AG04449 (cell line): ENCODE data around the gene SLC30A3.

Experiments used
- CTCF ChIA-PET: fragments of 350-600 bp; formaldehyde crosslinking; extraction: SDS; loops from one replicate; lab custom pipeline; 2021; ENCODE audit warnings: antibody characterized with exemption; lab: Yijun Ruan, JAX
- POLR2A ChIA-PET: fragments of 400-600, 350-600 bp; formaldehyde crosslinking; extraction: SDS; loops from one replicate; lab custom pipeline; 2020; ENCODE audit warnings: antibody characterized with exemption, inconsistent platforms; lab: Yijun Ruan, JAX
- DNase-seq: peaks from one replicate; pipeline ENCODE4 v3.0.0-alpha.2; 2010; ENCODE audit warnings: low read depth, low spot score
- H3K4me3 ChIP-seq: 2 replicates; pipeline ENCODE4 v1.5.1; 2011; ENCODE audit warnings: low read depth, mild to moderate bottlenecking, control low read depth, low read length
- CTCF ChIP-seq: IDR thresholded peaks from one replicate; pipeline ENCODE4 v1.5.1; 2011; ENCODE audit warnings: mild to moderate bottlenecking, moderate library complexity, low read length, control low read depth, inconsistent platforms; ENCODE audit not compliant: insufficient read depth; ENCODE audit errors: missing control alignments

SLC30A3 gene

GRCh38 chr2:27307287-27307544 lies 44.4 kb upstream of the SLC30A3 start:
- TF ChIP-seq CTCF = no peak
- H3K4me3 ChIP-seq = no peak overlapping the region
- POLR2A ChIA-PET = no interaction called here
- no peak for DNase-seq
- CTCF ChIA-PET = interaction anchor here (3.0 to 6.7 kb wide), 2 partner anchors 13 to 14 kb away, joined by 11 to 94 read pairs; partner anchors contain the start of gene MPV17

GRCh38 chr2:27306573-27307286 lies 43.9 kb upstream of the SLC30A3 start:
- no peak overlapping the region for H3K4me3 ChIP-seq
- ChIA-PET CTCF (interaction anchor here (6.7 to 8.1 kb wide), 3 partner anchors 14 to 208 kb away, joined by 94 to 155 read pairs (median 104); partner anchors contain the start of gene MPV17), POLR2A (no interaction called here)
- TF ChIP-seq CTCF = no peak
- no peak for DNase-seq

GRCh38 chr2:27306136-27306535 lies 43.3 kb upstream of the SLC30A3 start:
- CTCF ChIA-PET = interaction anchor here (1.3 to 8.1 kb wide), 4 partner anchors 14 to 208 kb away, joined by 5 to 155 read pairs (median 99); partner anchors contain the start of gene MPV17
- H3K4me3 ChIP-seq = no peak overlapping the region
- no peak for DNase-seq
- TF ChIP-seq CTCF = no peak
- POLR2A ChIA-PET = no interaction called here

- POLR2A ChIA-PET = no interaction called here
Measured at GRCh38 chr2:27305516-27305915, 42.7 kb upstream of the SLC30A3 start.

GRCh38 chr2:27304488-27305240 lies 41.8 kb upstream of the SLC30A3 start:
- no peak for DNase-seq
- ChIA-PET POLR2A (no interaction called here), CTCF (interaction anchor here (0.7 to 8.1 kb wide), 12 partner anchors 9 to 206 kb away, joined by 3 to 155 read pairs (median 21); partner anchors contain the start of genes MPV17, SLC30A3 and TRIM54)
- no peak overlapping the region for H3K4me3 ChIP-seq
- TF ChIP-seq CTCF = no peak

More at GRCh38 chr2:27305516-27305915, 42.7 kb upstream of the SLC30A3 start:
- CTCF ChIA-PET = interaction anchor here (0.9 to 8.1 kb wide), 7 partner anchors 13 to 207 kb away, joined by 3 to 155 read pairs (median 5); partner anchors contain the start of genes MPV17 and TRIM54
- no peak overlapping the region for H3K4me3 ChIP-seq
- no peak for TF ChIP-seq CTCF
- no peak for DNase-seq
